GM18499 (cell line): Measurements from ENCODE around the gene APBA2.
"Not testable (repeated sequence)": the region's sequence is repeated elsewhere in the genome, so short reads cannot be mapped to it uniquely, and the experiment has no call there.

Experiments
- ATAC-seq: cut with Tn5 transposase; IDR thresholded peaks from one replicate; pipeline ENCODE4 v1.9.1; 2021; ENCODE audit warnings: moderate number of reproducible peaks; ENCODE audit not compliant: insufficient read depth, unreplicated experiment

The APBA2 gene

GRCh38 chr15:29135702-29136646 is 250.2 kb downstream of the APBA2 start:
- ATAC-seq: no peak

DNA sequence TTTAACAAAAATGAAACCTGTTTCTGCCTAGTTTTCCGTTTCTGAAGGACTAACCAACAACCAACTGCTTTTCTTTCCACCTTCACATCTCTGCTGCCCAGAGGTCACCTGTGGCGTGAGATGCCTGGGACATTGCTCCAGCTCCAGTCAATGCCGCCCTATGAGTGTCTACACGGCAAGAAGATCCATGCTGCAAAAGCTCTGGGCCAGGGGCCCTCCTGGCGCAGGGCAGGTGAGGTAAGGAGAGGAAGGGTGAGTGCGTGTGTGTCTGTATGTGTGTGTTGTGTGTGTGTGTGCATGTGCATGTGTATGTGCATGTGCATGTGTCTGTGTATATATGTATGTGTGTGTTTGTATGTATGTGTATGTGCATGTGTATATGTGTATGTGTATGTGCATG is 252.5 kb downstream of the APBA2 start:
- no peak for ATAC-seq

DNA sequence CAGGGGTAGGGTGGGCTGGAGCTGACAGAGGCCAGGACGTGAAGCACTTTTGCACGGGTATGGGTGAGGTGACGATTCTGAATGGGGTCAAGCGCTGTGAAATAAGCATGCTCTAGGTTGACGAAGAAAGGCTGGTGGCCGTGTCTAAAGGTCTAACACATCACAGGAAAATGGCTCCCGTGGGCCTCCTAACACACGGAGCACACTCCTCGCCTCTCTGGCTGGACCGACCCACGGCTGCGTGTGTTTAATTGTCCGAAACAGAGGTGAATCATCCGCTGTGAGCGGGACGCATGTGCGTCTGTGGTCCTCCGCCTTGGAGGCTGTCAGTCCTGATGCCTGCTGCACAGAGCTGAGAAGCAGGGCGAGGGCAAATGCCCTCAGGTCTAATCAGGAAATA is 253.3 kb downstream of the APBA2 start:
- ATAC-seq: no peak

GRCh38 chr15:29139540-29140459 is 254.0 kb downstream of the APBA2 start:
- no peak for ATAC-seq

DNA sequence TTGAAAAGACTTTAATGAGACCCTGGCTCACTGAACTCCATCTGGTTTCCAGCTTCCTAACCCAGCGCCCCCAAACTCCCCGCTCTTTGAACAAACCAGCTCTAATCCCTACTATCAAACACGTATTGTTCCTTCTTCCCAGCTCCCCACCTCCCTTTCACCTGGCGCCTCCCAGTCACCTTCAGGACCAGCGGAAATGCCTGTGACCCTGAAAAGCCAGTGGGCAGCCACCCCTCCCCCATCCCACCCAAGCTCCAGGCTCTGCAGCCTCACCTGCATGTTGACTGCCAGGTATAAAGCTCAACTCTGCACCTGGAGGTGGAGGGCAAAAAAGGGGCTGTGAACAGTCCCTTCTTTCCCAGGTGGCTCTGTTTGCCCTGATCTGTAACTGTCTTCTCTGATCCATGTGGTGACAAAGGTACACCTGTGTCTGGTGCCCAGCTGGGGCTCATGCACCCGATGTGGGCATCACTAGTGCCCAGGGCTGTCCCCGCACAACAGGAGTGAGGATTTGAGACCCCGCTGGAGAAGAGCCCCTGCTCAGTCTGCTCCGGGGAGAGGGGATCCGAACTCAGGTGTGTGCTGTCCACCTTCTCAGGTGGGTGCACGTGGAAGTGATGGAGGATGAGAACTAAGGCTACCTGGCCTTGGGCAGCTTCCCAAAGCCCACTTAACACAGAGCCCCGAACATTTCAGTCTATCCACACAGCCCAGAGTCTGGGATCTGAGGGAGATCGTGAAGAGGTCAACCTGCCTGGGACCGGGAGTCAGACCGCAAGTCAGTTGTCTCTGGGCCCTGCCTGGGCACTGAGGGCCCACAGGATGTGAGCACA is 254.9 kb downstream of the APBA2 start:
- no peak for ATAC-seq

GRCh38 chr15:29141308-29142128 is 255.7 kb downstream of the APBA2 start:
- ATAC-seq: no peak

DNA sequence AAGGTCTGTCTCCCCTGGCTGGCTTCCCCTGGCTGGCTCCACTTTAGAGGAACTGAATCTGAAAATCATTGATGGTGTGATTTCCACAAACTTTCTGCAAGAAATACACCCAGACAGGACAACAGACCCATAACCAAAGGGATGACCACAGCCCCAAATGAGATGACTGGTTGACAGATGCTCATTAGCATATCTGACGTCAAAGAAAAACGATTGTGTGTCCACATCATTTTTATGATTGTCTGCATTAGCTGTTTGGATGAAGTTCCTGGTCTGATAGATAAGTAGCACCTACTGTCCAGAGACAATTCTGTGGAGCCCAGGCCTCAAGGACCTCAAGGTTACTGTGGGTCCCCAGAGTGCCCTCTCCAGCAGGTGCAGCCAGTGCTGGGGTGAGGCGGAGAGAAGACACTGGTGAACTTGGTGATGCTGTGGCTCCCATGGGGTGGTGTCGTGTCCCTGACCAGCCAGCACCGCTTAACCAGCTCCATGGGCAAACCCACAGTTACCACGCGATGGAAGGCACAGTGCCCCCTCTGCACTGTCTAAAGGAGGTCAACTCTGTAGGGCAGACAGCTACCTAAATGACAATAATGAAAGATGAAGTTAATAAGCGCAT is 256.5 kb downstream of the APBA2 start:
- ATAC-seq: no peak

- no peak for ATAC-seq
Observed at GRCh38 chr15:29143293-29143692, 257.5 kb downstream of the APBA2 start.

DNA sequence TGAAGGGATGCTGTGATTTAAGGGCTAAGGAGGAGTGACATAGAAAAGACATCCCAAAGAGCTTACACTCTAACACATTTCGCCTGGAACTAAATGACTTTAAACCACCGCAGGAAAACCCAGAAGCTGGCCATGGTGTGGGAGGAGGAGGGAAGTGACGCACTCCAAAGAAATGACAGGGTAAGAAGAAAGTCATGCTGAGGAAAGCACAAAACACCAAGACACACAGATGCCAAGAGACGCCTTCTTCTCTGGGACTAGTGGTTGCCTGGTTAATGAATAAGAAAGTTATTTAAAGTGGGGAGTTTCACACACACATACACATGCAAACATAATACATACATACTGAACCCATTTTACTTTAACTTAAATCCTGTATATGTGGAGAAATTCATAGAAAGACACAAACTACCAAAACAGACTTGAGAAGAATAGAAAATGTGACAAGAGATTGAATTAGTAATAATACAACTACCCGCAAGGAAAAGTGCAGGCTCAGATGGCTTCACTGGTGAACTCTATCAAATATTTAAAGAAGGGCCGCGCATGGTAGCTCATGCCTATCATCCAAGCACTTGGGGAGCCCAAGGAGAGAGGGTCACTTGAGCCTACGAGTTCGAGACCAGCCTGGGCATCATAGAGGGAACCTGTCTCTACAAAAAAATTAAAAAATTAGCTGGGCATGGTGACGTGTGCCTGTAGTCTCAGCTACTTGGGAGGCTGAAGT is 258.3 kb downstream of the APBA2 start:
- no peak for ATAC-seq

- no peak for ATAC-seq
Observed at GRCh38 chr15:29149738-29150075, 263.9 kb downstream of the APBA2 start.

- ATAC-seq: no peak
Observed at GRCh38 chr15:29150515-29151483, 265.0 kb downstream of the APBA2 start.

DNA sequence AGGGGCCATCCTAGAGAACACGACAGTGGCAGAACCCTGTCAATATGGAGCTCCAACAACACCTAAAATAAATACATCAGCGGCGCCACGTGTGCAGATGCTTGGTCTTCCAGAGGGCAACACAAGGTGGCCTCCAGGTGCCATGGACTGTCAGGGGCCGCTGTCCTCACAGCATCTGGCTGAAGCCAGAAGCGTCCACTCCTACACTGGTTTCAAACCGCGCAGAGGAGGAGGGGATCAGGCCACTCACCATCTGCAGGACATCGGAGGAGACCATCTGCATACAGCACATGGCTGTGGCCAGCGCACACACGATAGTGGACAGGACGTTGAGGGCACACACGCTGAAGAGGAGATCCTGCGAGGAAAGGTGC is 265.7 kb downstream of the APBA2 start:
- no peak for ATAC-seq

DNA sequence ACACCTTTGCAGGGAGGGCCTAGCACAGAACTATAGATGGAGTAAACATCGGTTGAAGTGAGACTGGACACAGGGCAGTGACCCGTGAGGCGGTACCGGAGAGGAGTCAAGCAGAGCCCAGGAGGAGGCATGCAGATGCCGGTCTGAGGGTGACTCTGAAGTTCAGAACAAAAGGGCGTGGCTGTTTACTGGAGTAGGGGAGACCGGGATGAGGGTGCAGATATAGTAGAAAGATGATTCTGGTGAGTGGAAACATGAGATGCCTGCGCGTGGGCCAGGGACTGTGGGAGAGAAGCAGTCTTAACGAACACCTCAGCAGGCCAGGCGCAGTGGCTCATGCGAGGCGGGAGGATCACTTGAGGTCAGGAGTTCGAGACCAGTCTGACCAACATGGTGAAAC is 270.7 kb downstream of the APBA2 start:
- ATAC-seq: no peak

DNA sequence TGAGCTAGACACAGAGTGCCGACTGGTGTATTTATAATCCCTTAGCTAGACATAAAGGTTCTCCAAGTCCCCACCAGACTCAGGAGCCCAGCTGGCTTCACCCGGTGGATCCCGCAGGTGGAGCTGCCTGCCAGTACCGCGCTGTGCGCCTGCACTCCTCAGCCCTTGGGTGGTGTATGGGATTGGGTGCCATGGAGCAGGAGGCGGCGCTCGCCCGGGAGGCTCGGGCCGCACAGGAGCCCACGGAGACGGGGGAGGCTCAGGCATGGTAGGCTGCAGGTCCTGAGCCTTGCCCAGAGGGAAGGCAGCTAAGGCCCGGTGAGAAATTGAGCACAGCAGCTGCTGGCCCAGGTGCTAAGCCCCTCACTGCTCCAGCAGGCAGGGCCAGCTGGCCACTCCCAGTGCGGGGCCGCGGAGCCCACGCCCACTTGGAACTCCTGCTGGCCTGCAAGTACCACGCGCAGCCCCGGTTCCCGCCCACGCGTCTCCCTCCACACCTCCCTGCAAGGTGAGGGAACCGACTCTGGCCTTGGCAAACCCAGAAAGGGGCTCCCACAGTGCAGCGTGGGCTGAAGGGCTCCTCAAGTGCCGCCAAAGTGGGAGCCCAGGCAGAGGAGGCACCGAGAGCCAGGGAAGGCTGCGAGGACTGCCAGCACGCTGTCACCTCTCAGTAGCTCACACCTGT is 274.1 kb downstream of the APBA2 start:
- no peak for ATAC-seq

DNA sequence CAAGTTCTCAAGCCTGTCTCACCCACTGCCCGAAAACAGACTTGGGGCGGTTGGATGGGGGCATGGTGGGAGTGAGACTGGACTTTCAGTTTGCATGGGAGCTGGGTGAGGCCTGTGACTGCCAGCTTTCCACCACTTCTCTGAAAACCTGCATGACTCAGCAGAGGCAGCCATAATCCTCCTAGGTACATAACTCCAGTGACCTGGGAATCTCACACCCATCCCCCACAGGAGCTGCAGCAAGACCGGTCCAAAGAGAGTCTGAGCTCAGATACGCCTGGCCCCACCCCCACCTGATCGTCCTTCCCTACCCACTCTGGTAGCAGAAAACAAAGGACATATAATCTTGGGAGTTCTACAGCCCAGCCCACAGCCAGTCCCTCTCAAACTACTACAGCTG is 276.6 kb downstream of the APBA2 start:
- no peak for ATAC-seq

GRCh38 chr15:29167122-29167521 is 281.3 kb downstream of the APBA2 start:
- not testable (repeated sequence) for ATAC-seq
